Common myeloid progenitor, CD34-positive (primary cell): ENCODE measurements around the gene GUCY1A2.

ENCODE experiments used
- CTCF ChIA-PET: fragments of 350-600 bp; sonication (Branson Sonifier 250); formaldehyde crosslinking; loops from one replicate; lab custom pipeline; 2021; ENCODE audit warnings: antibody characterized with exemption; lab: Charles Lee
- POLR2A ChIA-PET: fragments of 350-600 bp; sonication (Branson Sonifier 250); formaldehyde crosslinking; loops from one replicate; lab custom pipeline; 2021; ENCODE audit warnings: antibody characterized with exemption; lab: Charles Lee
- DNase-seq, 3 donors: peaks; one replicate each; pipeline versions ENCODE4 v3.0.0 to v3.0.0-alpha.2; 2013
- H3K27ac ChIP-seq, 2 experiments: 1 replicate in 1 of 2; 2 replicates in 1 of 2; pipeline ENCODE4 v1.7.0; 2013; ENCODE audit warnings: inconsistent platforms in 2 of 2, low read length in 2 of 2, mild to moderate bottlenecking in 2 of 2, low read depth in 1 of 2, moderate library complexity in 1 of 2; ENCODE audit not compliant: severe bottlenecking in 2 of 2, insufficient read depth in 1 of 2, poor library complexity in 1 of 2
- H3K27me3 ChIP-seq, 5 experiments: replicated peaks in 2 of 5; 1 replicate in 3 of 5; 2 replicates in 2 of 5; pipeline versions ENCODE4 v1.6.1 to v1.7.0; 2013; ENCODE audit warnings: low read length in 4 of 5, mild to moderate bottlenecking in 2 of 5, moderate library complexity in 2 of 5, inconsistent platforms in 1 of 5; ENCODE audit not compliant: insufficient read depth in 5 of 5, control insufficient read depth in 4 of 5
- H3K36me3 ChIP-seq, 4 experiments: 1 replicate in 2 of 4; 2 replicates in 2 of 4; pipeline versions ENCODE4 v1.6.1 to v1.7.0; 2013; ENCODE audit warnings: low read length in 3 of 4, control low read depth in 1 of 4, mild to moderate bottlenecking in 1 of 4; ENCODE audit not compliant: control insufficient read depth in 4 of 4, insufficient read depth in 4 of 4
- H3K4me1 ChIP-seq, 4 experiments: 1 replicate in 3 of 4; 2 replicates in 1 of 4; pipeline versions ENCODE4 v1.6.1 to v1.7.1; 2013; ENCODE audit warnings: low read length in 3 of 4, mild to moderate bottlenecking in 3 of 4, control low read depth in 1 of 4, inconsistent platforms in 1 of 4, moderate library complexity in 1 of 4; ENCODE audit not compliant: control insufficient read depth in 4 of 4, insufficient read depth in 4 of 4; ENCODE audit errors: control extremely low read depth in 1 of 4
- H3K4me3 ChIP-seq, 7 experiments: 1 replicate in 4 of 7; 2 replicates in 3 of 7; pipeline versions ENCODE4 v1.5.1 to v1.7.0; 2013; ENCODE audit warnings: mild to moderate bottlenecking in 7 of 7, low read length in 6 of 7, moderate library complexity in 6 of 7, inconsistent platforms in 2 of 7, low read depth in 2 of 7, control low read depth in 1 of 7; ENCODE audit not compliant: insufficient read depth in 4 of 7, control insufficient read depth in 1 of 7; ENCODE audit errors: extremely low read depth in 1 of 7
- H3K9me3 ChIP-seq, 5 experiments: 1 replicate in 4 of 5; 2 replicates in 1 of 5; pipeline versions ENCODE4 v1.6.1 to v1.7.1; 2013; ENCODE audit warnings: low read length in 4 of 5, mild to moderate bottlenecking in 2 of 5, inconsistent platforms in 1 of 5, low read depth in 1 of 5, moderate library complexity in 1 of 5; ENCODE audit not compliant: control insufficient read depth in 4 of 5, insufficient read depth in 2 of 5; ENCODE audit errors: control extremely low read depth in 1 of 5
- WGBS: methylation state at CpG from one replicate; pipeline ENCODE4 v1.1.5; 2013; ENCODE audit not compliant: insufficient coverage; 5-methylcytosine and 5-hydroxymethylcytosine counted together

GUCY1A2 gene

GRCh38 chr11:106624377-106624776 is 393.9 kb downstream of the GUCY1A2 start:
- no peaks in the 10 kb centered on the region for H3K27me3 ChIP-seq
- no peaks in the 10 kb centered on the region for H3K9me3 ChIP-seq
- H3K4me3 ChIP-seq = no peak overlapping the region
- WGBS = no CpG with 5 or more reads among the region's 3 CpGs
- no peaks in the 10 kb centered on the region for H3K36me3 ChIP-seq
- no peaks in the 10 kb centered on the region for H3K4me1 ChIP-seq
- ChIA-PET POLR2A (no interaction called here), CTCF (no interaction called here)
- DNase-seq = no peak
- H3K27ac ChIP-seq = no peak overlapping the region
